Spinal cord (tissue), 10 donors: ENCODE results near the gene BCAT1. TPM values are rescaled to one million over a fixed set of nuclear protein-coding genes. Genes with fewer than 3 reads are reported as not detected.
A peak's percentile ranks its signal among the peaks of the same experiment; 100 is the strongest.
"Not testable (repeated sequence)": the region's sequence is repeated elsewhere in the genome, so short reads cannot be mapped to it uniquely, and the experiment has no call there.

ENCODE experiments used
- DNase-seq, 6 donors: peaks; one replicate each; pipeline versions ENCODE4 v3.0.0 to v3.0.0-alpha.2; 2013 to 2015; ENCODE audit warnings: low spot score in 6 of 6, low read depth in 4 of 6
- H3K27ac ChIP-seq: one replicate; pipeline ENCODE4 v1.5.1; 2013; ENCODE audit warnings: low read depth, low read length, control low read depth
- H3K27me3 ChIP-seq: one replicate; pipeline ENCODE4 v1.6.1; 2013; ENCODE audit warnings: low read length; ENCODE audit not compliant: control insufficient read depth, insufficient read depth
- H3K36me3 ChIP-seq: one replicate; pipeline ENCODE4 v1.6.1; 2013; ENCODE audit warnings: low read length; ENCODE audit not compliant: control insufficient read depth, insufficient read depth
- H3K4me1 ChIP-seq: one replicate; pipeline ENCODE4 v1.6.1; 2013; ENCODE audit warnings: low read length; ENCODE audit not compliant: control insufficient read depth, insufficient read depth
- H3K4me3 ChIP-seq: one replicate; pipeline ENCODE4 v1.5.1; 2013; ENCODE audit warnings: low read depth, low read length, control low read depth
- H3K9me3 ChIP-seq: one replicate; pipeline ENCODE4 v1.6.1; 2013; ENCODE audit warnings: low read length; ENCODE audit not compliant: control insufficient read depth, insufficient read depth
- WGBS: methylation state at CpG from one replicate; pipeline ENCODE4 v1.1.5; 2013; ENCODE audit warnings: missing lambda C conversion rate; ENCODE audit not compliant: insufficient coverage; 5-methylcytosine and 5-hydroxymethylcytosine counted together
- polyA plus RNA-seq, 2 donors: library from polyadenylated mRNA; unstranded; fragments of 120-200 nt; gene quantifications; one replicate each; pipeline ENCODE4 v1.2.1, GENCODE V29; 2013; ENCODE audit not compliant: insufficient read length in 2 of 2
- total RNA-seq, 2 donors: library from RNA; depleted of rRNA in 1 of 2; stranded (reverse); fragments of 120-200 nt in 1 of 2; fragments of >200 nt in 1 of 2; gene quantifications; one replicate each; pipeline versions ENCODE4 v1.2.3 to v1.2.4, GENCODE V29; 2013 to 2014
- donor health status: healthy.

Gene BCAT1
- total and polyA plus RNA-seq, 4 donors = 15.6 to 51.6 (median 29.1) TPM

- Histone ChIP-seq H3K36me3 (peaks cover 3% of the 10 kb centered on the region), H3K9me3 (no peaks in the 10 kb centered on the region), H3K27me3 (no peaks in the 10 kb centered on the region), H3K27ac (no peak overlapping the region), H3K4me3 (no peak overlapping the region), H3K4me1 (no peaks in the 10 kb centered on the region)
- DNase-seq = no peak
- no CpG with 5 or more reads among the region's 2 CpGs for WGBS
Measured at GRCh38 chr12:24853588-24853987, 95.3 kb downstream of the BCAT1 start.

- no peak overlapping the region for H3K4me3 ChIP-seq
- no peak overlapping the region for H3K27ac ChIP-seq
- no peaks in the 10 kb centered on the region for H3K9me3 ChIP-seq
- no CpG with 5 or more reads among the region's 2 CpGs for WGBS
- peaks cover 3% of the 10 kb centered on the region for H3K36me3 ChIP-seq
- H3K27me3 ChIP-seq = no peaks in the 10 kb centered on the region
- no peak for DNase-seq
- no peaks in the 10 kb centered on the region for H3K4me1 ChIP-seq
Measured at GRCh38 chr12:24853094-24853493, 95.8 kb downstream of the BCAT1 start.

- Histone ChIP-seq H3K36me3 (peaks cover 3% of the 10 kb centered on the region), H3K9me3 (no peaks in the 10 kb centered on the region), H3K4me3 (no peak overlapping the region), H3K27me3 (no peaks in the 10 kb centered on the region), H3K4me1 (no peaks in the 10 kb centered on the region), H3K27ac (no peak overlapping the region)
- DNase-seq = peak in 1 of 6 donors; percentile 43
- WGBS = no CpG with 5 or more reads among the region's 1 CpG
Measured at GRCh38 chr12:24852420-24852819, 96.5 kb downstream of the BCAT1 start.

GRCh38 chr12:24851883-24852282 lies 97.0 kb downstream of the BCAT1 start:
- not testable (repeated sequence) for H3K4me3 ChIP-seq, DNase-seq, H3K4me1 ChIP-seq, H3K27me3 ChIP-seq, H3K36me3 ChIP-seq, H3K27ac ChIP-seq, H3K9me3 ChIP-seq
- WGBS = no CpG with 5 or more reads among the region's 2 CpGs

- Histone ChIP-seq H3K27me3 (no peaks in the 10 kb centered on the region), H3K27ac (no peak overlapping the region), H3K4me1 (no peaks in the 10 kb centered on the region), H3K4me3 (no peak overlapping the region), H3K36me3 (peaks cover 3% of the 10 kb centered on the region), H3K9me3 (no peaks in the 10 kb centered on the region)
- 60% methylated on average over 1 of the region's 3 CpGs for WGBS
- no peak for DNase-seq
Measured at GRCh38 chr12:24851341-24851740, 97.6 kb downstream of the BCAT1 start.

GRCh38 chr12:24850496-24850895 lies 98.4 kb downstream of the BCAT1 start:
- Histone ChIP-seq H3K27ac (no peak overlapping the region), H3K4me1 (no peaks in the 10 kb centered on the region), H3K27me3 (no peaks in the 10 kb centered on the region), H3K36me3 (peaks cover 3% of the 10 kb centered on the region), H3K4me3 (no peak overlapping the region), H3K9me3 (no peaks in the 10 kb centered on the region)
- peak in 1 of 6 donors; percentile 4 for DNase-seq
- WGBS = 65% methylated on average over 2 of the region's 3 CpGs

GRCh38 chr12:24848941-24849477 lies 99.9 kb downstream of the BCAT1 start:
- Histone ChIP-seq H3K4me3 (no peak overlapping the region), H3K27me3 (no peaks in the 10 kb centered on the region), H3K4me1 (no peaks in the 10 kb centered on the region), H3K27ac (no peak overlapping the region), H3K36me3 (peaks cover 3% of the 10 kb centered on the region), H3K9me3 (no peaks in the 10 kb centered on the region)
- WGBS = 56% methylated on average over 5 of the region's 8 CpGs
- DNase-seq = peak in 4 of 6 donors; percentile 7 to 80 (median 30)

- H3K4me1 ChIP-seq = no peaks in the 10 kb centered on the region
- no peak overlapping the region for H3K4me3 ChIP-seq
- no peak overlapping the region for H3K27ac ChIP-seq
- H3K27me3 ChIP-seq = no peaks in the 10 kb centered on the region
- 100% methylated on average over 2 of the region's 2 CpGs for WGBS
- no peak for DNase-seq
- H3K9me3 ChIP-seq = no peaks in the 10 kb centered on the region
- H3K36me3 ChIP-seq = peaks cover 3% of the 10 kb centered on the region
Measured at GRCh38 chr12:24846689-24847088, 102.2 kb downstream of the BCAT1 start.

GRCh38 chr12:24845615-24846014 lies 103.3 kb downstream of the BCAT1 start:
- no peak overlapping the region for H3K4me3 ChIP-seq
- no peaks in the 10 kb centered on the region for H3K9me3 ChIP-seq
- no peaks in the 10 kb centered on the region for H3K27me3 ChIP-seq
- H3K4me1 ChIP-seq = no peaks in the 10 kb centered on the region
- H3K27ac ChIP-seq = no peak overlapping the region
- DNase-seq = no peak
- peaks cover 3% of the 10 kb centered on the region for H3K36me3 ChIP-seq
- WGBS = no CpG with 5 or more reads among the region's 3 CpGs

- H3K36me3 ChIP-seq = peaks cover 2% of the 10 kb centered on the region
- no peaks in the 10 kb centered on the region for H3K9me3 ChIP-seq
- no peak overlapping the region for H3K4me3 ChIP-seq
- no peaks in the 10 kb centered on the region for H3K27me3 ChIP-seq
- DNase-seq = no peak
- no peak overlapping the region for H3K27ac ChIP-seq
- WGBS = no CpG with 5 or more reads among the region's 1 CpG
- H3K4me1 ChIP-seq = no peaks in the 10 kb centered on the region
Measured at GRCh38 chr12:24840046-24840800, 108.7 kb downstream of the BCAT1 start.
